Measurements from ENCODE around the gene ACOXL. TPM values are rescaled to one million over a fixed set of nuclear protein-coding genes. Genes with fewer than 3 reads are reported as not detected.

The ACOXL gene
- total and polyA plus RNA-seq, 2 donors (not counting 3 experiments of a cell fraction or from before 2014, with no cell fraction given): not detected

- dilution Hi-C loops (cut with MboI; ENCODE audit: extremely low pct_ligation_motif_present, low sequenced_read_pairs): no loop called here
- H3K9ac ChIP-seq (replicated peaks; ENCODE audit: extremely low read depth, insufficient read depth, low read length): no peak overlapping the region
- no TSS peak for BruUV-seq (replicated peaks)
Measured at GRCh38 chr2:111138839-111139238, 406.5 kb downstream of the ACOXL start.

GRCh38 chr2:111139637-111140317 lies 407.4 kb downstream of the ACOXL start:
- no TSS peak for BruUV-seq (replicated peaks)
- ChIA-PET CTCF (no interaction called here), POLR2A (no interaction called here)
- H4K20me1 ChIP-seq (replicated peaks; ENCODE audit: control insufficient read depth, extremely low read depth, insufficient read depth, low read length): no peaks in the 10 kb centered on the region
- no peak for FAIRE-seq
- no peak overlapping the region for H3K4me2 ChIP-seq (ENCODE audit: insufficient read depth, low read length)
- peaks cover 0 to 3% of the 10 kb centered on the region in 2 experiments for H3K27me3 ChIP-seq (ENCODE audit: control insufficient read depth in 2 of 2, insufficient read depth in 2 of 2, low read length in 2 of 2)
- no peak overlapping the region for H2AFZ ChIP-seq (ENCODE audit: low read depth, low read length)
- H3K27ac ChIP-seq (ENCODE audit: insufficient read depth, low read depth, low read length): no peak overlapping the region
- H3K36me3 ChIP-seq (ENCODE audit: control insufficient read depth in 2 of 2, extremely low read depth in 1 of 2, insufficient read depth in 2 of 2, low read length in 2 of 2): peaks cover 0 to 33% of the 10 kb centered on the region in 2 experiments
- TF ChIP-seq MYC (IDR thresholded peaks at IDR 0.05; ENCODE audit: low read depth, low read length) (no peak), GATA2 (IDR thresholded peaks at IDR 0.05; ENCODE audit: insufficient read depth, insufficient read length, low read depth, low read length) (no peak), POLR2AphosphoS5 (IDR thresholded peaks at IDR 0.05; ENCODE audit: insufficient read depth, low read depth, low read length) (no peak), CTCF (IDR thresholded peaks at IDR 0.05; ENCODE audit: extremely low read depth in 1 of 2, insufficient read depth in 1 of 2, low read depth in 1 of 2, low read length in 2 of 2) (no peak), POLR2A (IDR thresholded peaks at IDR 0.05; ENCODE audit: low read depth, low read length) (no peak), EZH2 (IDR thresholded peaks at IDR 0.05; ENCODE audit: borderline replicate concordance, low read depth, low read length, severe bottlenecking) (no peak), FOS (IDR thresholded peaks at IDR 0.05; ENCODE audit: borderline replicate concordance, insufficient read depth, low read length) (no peak), MAX (IDR thresholded peaks at IDR 0.05; ENCODE audit: insufficient read depth, insufficient read length) (no peak), JUN (IDR thresholded peaks at IDR 0.05; ENCODE audit: borderline replicate concordance, insufficient read depth, insufficient read length, low read depth) (no peak)
- H3K4me1 ChIP-seq (ENCODE audit: control insufficient read depth, extremely low read depth, insufficient read depth, low read length): no peaks in the 10 kb centered on the region
- no peak overlapping the region for H3K4me3 ChIP-seq (replicated peaks in 1 of 3; ENCODE audit: insufficient read depth in 1 of 3, low read depth in 1 of 3, low read length in 3 of 3)
- no peaks in the 10 kb centered on the region for H3K9me1 ChIP-seq (replicated peaks; ENCODE audit: control insufficient read depth, extremely low read depth, insufficient read depth, low read length)
- no peak overlapping the region for H3K9ac ChIP-seq (replicated peaks; ENCODE audit: extremely low read depth, insufficient read depth, low read length)
- DNase-seq (ENCODE audit: low read depth, low spot score): no peak
- no peaks in the 10 kb centered on the region for H3K9me3 ChIP-seq (replicated peaks; ENCODE audit: control insufficient read depth, insufficient read depth, low read length)
- dilution Hi-C loops (cut with MboI; ENCODE audit: extremely low pct_ligation_motif_present, low sequenced_read_pairs): no loop called here
- intact Hi-C loops (cut with micrococcal nuclease): no loop called here
- H3K79me2 ChIP-seq (ENCODE audit: control insufficient read depth, insufficient read depth, low read length): no peaks in the 10 kb centered on the region

More at GRCh38 chr2:111138839-111139238, 406.5 kb downstream of the ACOXL start:
- FAIRE-seq (no peak), DNase-seq (ENCODE audit: low read depth, low spot score) (no peak)
- Histone ChIP-seq H3K79me2 (ENCODE audit: control insufficient read depth, insufficient read depth, low read length) (no peaks in the 10 kb centered on the region), H3K27ac (ENCODE audit: insufficient read depth, low read depth, low read length) (no peak overlapping the region), H3K9me1 (replicated peaks; ENCODE audit: control insufficient read depth, extremely low read depth, insufficient read depth, low read length) (no peaks in the 10 kb centered on the region), H3K36me3 (ENCODE audit: control insufficient read depth in 2 of 2, extremely low read depth in 1 of 2, insufficient read depth in 2 of 2, low read length in 2 of 2) (peaks cover 0 to 30% of the 10 kb centered on the region in 2 experiments), H3K4me3 (replicated peaks in 1 of 3; ENCODE audit: insufficient read depth in 1 of 3, low read depth in 1 of 3, low read length in 3 of 3) (no peak overlapping the region), H3K4me2 (ENCODE audit: insufficient read depth, low read length) (no peak overlapping the region), H4K20me1 (replicated peaks; ENCODE audit: control insufficient read depth, extremely low read depth, insufficient read depth, low read length) (no peaks in the 10 kb centered on the region), H2AFZ (ENCODE audit: low read depth, low read length) (no peak overlapping the region), H3K4me1 (ENCODE audit: control insufficient read depth, extremely low read depth, insufficient read depth, low read length) (no peaks in the 10 kb centered on the region), H3K9me3 (replicated peaks; ENCODE audit: control insufficient read depth, insufficient read depth, low read length) (no peaks in the 10 kb centered on the region), H3K27me3 (ENCODE audit: control insufficient read depth in 2 of 2, insufficient read depth in 2 of 2, low read length in 2 of 2) (no peaks in the 10 kb centered on the region)
- intact Hi-C loops (cut with micrococcal nuclease): no loop called here
- no peak for TF ChIP-seq POLR2AphosphoS5 (IDR thresholded peaks at IDR 0.05; ENCODE audit: insufficient read depth, low read depth, low read length)
- no peak for TF ChIP-seq MYC (IDR thresholded peaks at IDR 0.05; ENCODE audit: low read depth, low read length)
- no peak for TF ChIP-seq MAX (IDR thresholded peaks at IDR 0.05; ENCODE audit: insufficient read depth, insufficient read length)
- CTCF ChIA-PET: no interaction called here
- POLR2A ChIA-PET: no interaction called here
